Activated naive CD4-positive, alpha-beta T cell treated with anti-CD3 and anti-CD28 coated beads, Interleukin-2, amount 50 U/mL, for 16 hours (primary cell): ENCODE measurements around the gene EGFR.

Source experiments
- DNase-seq: peaks from one replicate; pipeline ENCODE4 v3.0.0-alpha.2; 2020

The EGFR gene

GRCh38 chr7:55130395-55131141 lies 111.8 kb downstream of the EGFR start:
- DNase-seq: no peak

GRCh38 chr7:55131142-55131929 lies 112.5 kb downstream of the EGFR start:
- DNase-seq: no peak

- no peak for DNase-seq
These were observed 113.7 kb downstream of the EGFR start for GRCh38 chr7:55132550-55132889.

- no peak for DNase-seq
These were observed 114.2 kb downstream of the EGFR start for GRCh38 chr7:55132890-55133551.

- no peak for DNase-seq
These were observed 115.0 kb downstream of the EGFR start for GRCh38 chr7:55133630-55134358.

- no peak for DNase-seq
These were observed 115.5 kb downstream of the EGFR start for GRCh38 chr7:55134359-55134725.

- DNase-seq: no peak
These were observed 116.0 kb downstream of the EGFR start for GRCh38 chr7:55134786-55135185.

- DNase-seq: no peak
These were observed 116.6 kb downstream of the EGFR start for GRCh38 chr7:55135462-55135861.

GRCh38 chr7:55138663-55139062 lies 119.8 kb downstream of the EGFR start:
- no peak for DNase-seq

GRCh38 chr7:55140221-55140940 lies 121.6 kb downstream of the EGFR start:
- no peak for DNase-seq

GRCh38 chr7:55140941-55141278 lies 122.1 kb downstream of the EGFR start:
- DNase-seq: no peak

- DNase-seq: no peak
These were observed 124.2 kb downstream of the EGFR start for GRCh38 chr7:55142919-55143600.

GRCh38 chr7:55144333-55145317 lies 125.8 kb downstream of the EGFR start:
- DNase-seq: no peak

GRCh38 chr7:55145606-55146005 lies 126.8 kb downstream of the EGFR start:
- no peak for DNase-seq

- no peak for DNase-seq
These were observed 128.3 kb downstream of the EGFR start for GRCh38 chr7:55147101-55147500.

GRCh38 chr7:55147736-55148135 lies 128.9 kb downstream of the EGFR start:
- no peak for DNase-seq

- DNase-seq: no peak
These were observed 129.8 kb downstream of the EGFR start for GRCh38 chr7:55148571-55148970.

- DNase-seq: no peak
These were observed 130.2 kb downstream of the EGFR start for GRCh38 chr7:55149001-55149400.

GRCh38 chr7:55150166-55150565 lies 131.3 kb downstream of the EGFR start:
- DNase-seq: no peak

GRCh38 chr7:55150709-55151451 lies 132.1 kb downstream of the EGFR start:
- DNase-seq: no peak
